Keratinocyte (primary cell): ENCODE data around the gene AFTPH. TPM values are rescaled to one million over a fixed set of nuclear protein-coding genes. Genes with fewer than 3 reads are reported as not detected.

Source experiments
- DNase-seq: peaks from one replicate; pipeline ENCODE4 v3.0.0-alpha.2; 2011; ENCODE audit warnings: low read depth, missing footprints, low spot score
- FAIRE-seq: peaks from 2 replicates; lab custom pipeline; 2011; peaks lifted over from hg19 to GRCh38; lab: Jason Lieb, UNC
- H2AFZ ChIP-seq: 2 replicates; pipeline ENCODE4 v1.6.0; 2012; ENCODE audit warnings: low read length, control low read depth, inconsistent platforms; ENCODE audit not compliant: control insufficient read depth
- H3K27ac ChIP-seq: 2 replicates; pipeline ENCODE4 v1.5.1; 2011; ENCODE audit warnings: low read length; ENCODE audit not compliant: control insufficient read depth, insufficient read depth
- H3K27me3 ChIP-seq: 3 replicates; pipeline ENCODE4 v1.6.0; 2011; ENCODE audit warnings: low read length; ENCODE audit not compliant: control insufficient read depth, insufficient read depth; ENCODE audit errors: extremely low read depth
- H3K36me3 ChIP-seq, 2 experiments: 2 replicates in 1 of 2; 3 replicates in 1 of 2; pipeline ENCODE4 v1.5.1; 2011; ENCODE audit warnings: low read length in 2 of 2, mild to moderate bottlenecking in 1 of 2; ENCODE audit not compliant: control insufficient read depth in 2 of 2, insufficient read depth in 2 of 2; ENCODE audit errors: extremely low read depth in 1 of 2
- H3K4me1 ChIP-seq: 3 replicates; pipeline ENCODE4 v1.5.1; 2011; ENCODE audit warnings: low read length; ENCODE audit not compliant: control insufficient read depth, insufficient read depth; ENCODE audit errors: extremely low read depth
- H3K4me2 ChIP-seq: 3 replicates; pipeline ENCODE4 v1.6.0; 2011; ENCODE audit warnings: low read depth, low read length; ENCODE audit not compliant: control insufficient read depth, insufficient read depth; ENCODE audit errors: extremely low read depth
- H3K4me3 ChIP-seq, 3 experiments: fragments of 200-600 bp in 1 of 3; sonication (generic) in 1 of 3; 2 replicates in 2 of 3; 3 replicates in 1 of 3; pipeline ENCODE4 v1.5.1; 2011 to 2016; ENCODE audit warnings: low read length in 3 of 3, mild to moderate bottlenecking in 3 of 3, control low read depth in 2 of 3, inconsistent platforms in 1 of 3, low read depth in 1 of 3, mixed read lengths in 1 of 3, mixed run types in 1 of 3, moderate library complexity in 1 of 3; ENCODE audit not compliant: control insufficient read depth in 2 of 3, insufficient read depth in 2 of 3; ENCODE audit errors: extremely low read depth in 1 of 3
- H3K79me2 ChIP-seq: 2 replicates; pipeline ENCODE4 v1.6.0; 2012; ENCODE audit warnings: low read length; ENCODE audit not compliant: control insufficient read depth, insufficient read depth
- H3K9ac ChIP-seq: 3 replicates; pipeline ENCODE4 v1.6.0; 2011; ENCODE audit warnings: low read length; ENCODE audit not compliant: control insufficient read depth, insufficient read depth; ENCODE audit errors: extremely low read depth
- H3K9me1 ChIP-seq: 3 replicates; pipeline ENCODE4 v1.6.0; 2011; ENCODE audit warnings: low read length; ENCODE audit not compliant: control insufficient read depth, insufficient read depth; ENCODE audit errors: extremely low read depth
- H3K9me3 ChIP-seq: 2 replicates; pipeline ENCODE4 v1.5.1; 2012; ENCODE audit warnings: low read depth, low read length; ENCODE audit not compliant: control insufficient read depth
- H4K20me1 ChIP-seq: 3 replicates; pipeline ENCODE4 v1.6.0; 2011; ENCODE audit warnings: low read length; ENCODE audit not compliant: control insufficient read depth, insufficient read depth; ENCODE audit errors: extremely low read depth
- CTCF ChIP-seq, 3 experiments: IDR thresholded peaks in 1 of 3; conservative IDR thresholded peaks in 1 of 3; optimal IDR thresholded peaks in 1 of 3; 2 replicates in 2 of 3; 3 replicates in 1 of 3; pipeline versions ENCODE3 to v1.5.1; 2011; ENCODE audit warnings: low read length in 3 of 3, mild to moderate bottlenecking in 3 of 3, moderate library complexity in 2 of 3, control low read depth in 1 of 3, inconsistent platforms in 1 of 3; ENCODE audit not compliant: insufficient read depth in 2 of 3; ENCODE audit errors: extremely low read depth in 1 of 3
- EZH2 ChIP-seq: IDR thresholded peaks from one replicate; pipeline ENCODE4 v1.6.1; 2012; ENCODE audit warnings: inconsistent platforms, mild to moderate bottlenecking, low read length, moderate library complexity
- dilution Hi-C: fragments of 300-500 bp; cut with MboI; formaldehyde crosslinking; loops from one replicate; pipeline ENCODE4 v1.7.0; 2020; ENCODE audit warnings: low sequenced_read_pairs; ENCODE audit not compliant: extremely low pct_ligation_motif_present
- polyA plus RNA-seq, 5 experiments: library from polyadenylated mRNA; depleted of rRNA in 3 of 5; stranded (reverse) in 3 of 5; stranded (forward) in 1 of 5; unstranded in 1 of 5; fragments of >200 nt; gene quantifications; 1 replicate in 1 of 5; 2 replicates in 3 of 5; 3 replicates in 1 of 5; pipeline versions ENCODE4 v1.2.1 to v1.2.3, GENCODE V29; 2011 to 2012; ENCODE audit warnings: missing spikeins in 2 of 5, low read depth in 1 of 5, low replicate concordance in 1 of 5

Gene AFTPH
- polyA plus RNA-seq, 1 donor (not counting 4 experiments of a cell fraction or from before 2014, with no cell fraction given), result 28.3 TPM

GRCh38 chr2:64605991-64606478, 81.9 kb downstream of the AFTPH start:
- Histone ChIP-seq H4K20me1 (no peaks in the 10 kb centered on the region), H3K27me3 (no peaks in the 10 kb centered on the region), H3K9me3 (peaks cover 3% of the 10 kb centered on the region), H3K79me2 (no peaks in the 10 kb centered on the region), H3K36me3 (no peaks in the 10 kb centered on the region), H3K9ac (peak overlapping the region; percentile 91), H3K4me3 (peak overlapping the region in 1 of 3 experiments; percentile 70), H3K27ac (peak overlapping the region; percentile 99), H3K4me2 (peak overlapping the region; percentile 99), H3K4me1 (peaks cover 40% of the 10 kb centered on the region), H3K9me1 (no peaks in the 10 kb centered on the region), H2AFZ (peak overlapping the region; percentile 78)
- dilution Hi-C loops, result no loop called here
- no peak for DNase-seq
- no peak for FAIRE-seq
- TF ChIP-seq EZH2 (no peak), CTCF (optimal IDR thresholded peaks at IDR 0.05 in 1 of 3, IDR thresholded peaks at IDR 0.05 in 1 of 3, conservative IDR thresholded peaks at IDR 0.05 in 1 of 3; ENCODE audit: extremely low read depth in 1 of 3, insufficient read depth in 2 of 3, low read length in 3 of 3) (no peak)

DNA sequence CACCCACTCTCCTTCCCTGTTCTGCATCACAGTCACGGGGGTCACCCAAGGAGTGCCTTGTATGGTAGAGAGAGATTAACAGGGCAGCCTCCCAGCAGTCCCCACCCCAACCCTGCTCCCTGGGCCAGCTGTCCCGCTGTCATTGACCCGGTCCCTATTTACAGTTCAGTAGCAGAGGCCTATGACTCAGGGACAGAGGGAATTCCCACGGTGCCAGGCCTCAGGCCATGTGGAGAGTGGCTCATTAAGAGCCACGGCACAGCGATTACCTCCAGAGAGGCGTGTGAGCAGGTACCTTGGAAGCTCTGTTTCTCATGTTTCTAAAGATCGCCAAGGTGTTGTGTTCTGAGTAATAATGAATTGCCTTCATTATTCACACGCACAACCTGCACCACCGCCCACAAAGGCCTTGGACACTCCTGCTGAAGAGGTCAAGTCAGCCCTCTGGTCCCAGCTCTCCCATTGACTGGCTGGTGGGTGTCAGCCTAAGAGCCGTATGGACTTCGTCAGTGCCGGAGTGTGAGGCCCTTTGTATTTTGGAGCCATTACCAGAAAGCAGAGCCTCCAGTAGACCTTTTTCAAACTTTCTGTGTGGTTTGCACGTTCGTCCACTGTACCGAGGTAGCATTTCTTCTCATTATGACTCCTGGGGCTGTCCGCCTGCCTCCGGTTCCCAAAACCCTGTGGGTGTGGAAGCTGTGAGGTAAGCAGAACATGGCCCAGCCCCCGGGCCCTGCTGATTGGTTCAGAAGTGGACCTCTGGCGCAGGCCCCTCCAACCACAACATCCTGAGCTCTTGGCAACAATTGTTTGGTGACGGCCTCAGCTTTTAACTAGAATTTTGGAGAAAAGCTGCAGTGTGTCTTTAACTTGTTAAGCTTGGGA, 82.6 kb downstream of the AFTPH start:
- Histone ChIP-seq H3K4me3 (peak overlapping the region; percentile 9 to 70 (median 60)), H3K4me2 (peak overlapping the region; percentile 99), H3K9ac (peak overlapping the region; percentile 91), H3K9me3 (peaks cover 3% of the 10 kb centered on the region), H3K27ac (peak overlapping the region; percentile 99), H3K4me1 (peaks cover 40% of the 10 kb centered on the region), H3K27me3 (no peaks in the 10 kb centered on the region), H3K9me1 (no peaks in the 10 kb centered on the region), H3K36me3 (no peaks in the 10 kb centered on the region), H3K79me2 (no peaks in the 10 kb centered on the region), H4K20me1 (no peaks in the 10 kb centered on the region), H2AFZ (peak overlapping the region; percentile 78)
- DNase-seq (peak; percentile 69), FAIRE-seq (peak; percentile 53)
- TF ChIP-seq EZH2 (no peak), CTCF (optimal IDR thresholded peaks at IDR 0.05 in 1 of 3, IDR thresholded peaks at IDR 0.05 in 1 of 3, conservative IDR thresholded peaks at IDR 0.05 in 1 of 3; ENCODE audit: extremely low read depth in 1 of 3, insufficient read depth in 2 of 3, low read length in 3 of 3) (no peak)
- dilution Hi-C loops, result no loop called here
